Right ventricle myocardium inferior (tissue), 1 donor: ENCODE measurements around the gene FAM83F. TPM values are rescaled to one million over a fixed set of nuclear protein-coding genes. Genes with fewer than 3 reads are reported as not detected.
"Not testable (repeated sequence)": the region's sequence is repeated elsewhere in the genome, so short reads cannot be mapped to it uniquely, and the experiment has no call there.

Experiments
- ATAC-seq: fragments of 200-7000 bp; cut with Tn5 transposase; one replicate; pipeline ENCODE4 v1.9.1; 2020; ENCODE audit warnings: mild to moderate bottlenecking, moderate library complexity
- DNase-seq: peaks from one replicate; pipeline ENCODE4 v3.0.0; 2021; ENCODE audit errors: missing footprints
- intact Hi-C: fragments of 100-400 bp; cut with DNase I; formaldehyde crosslinking; loops from one replicate; pipeline ENCODE4 v1.11.0; 2022
- total RNA-seq: library from RNA; stranded (reverse); fragmentation: NEBNext Ultra II Directional; extraction: Animal tissue kit (Norgen Biotek cat#: 25700); gene quantifications from one replicate; pipeline ENCODE4 v1.2.1, GENCODE V29; 2021
- donor health status: DM: no; HTN: yes; CAD: no; lungs with severe emphysema.

Gene FAM83F
- total RNA-seq, 1 donor from 2014 or later, result 6.1 TPM

DNA sequence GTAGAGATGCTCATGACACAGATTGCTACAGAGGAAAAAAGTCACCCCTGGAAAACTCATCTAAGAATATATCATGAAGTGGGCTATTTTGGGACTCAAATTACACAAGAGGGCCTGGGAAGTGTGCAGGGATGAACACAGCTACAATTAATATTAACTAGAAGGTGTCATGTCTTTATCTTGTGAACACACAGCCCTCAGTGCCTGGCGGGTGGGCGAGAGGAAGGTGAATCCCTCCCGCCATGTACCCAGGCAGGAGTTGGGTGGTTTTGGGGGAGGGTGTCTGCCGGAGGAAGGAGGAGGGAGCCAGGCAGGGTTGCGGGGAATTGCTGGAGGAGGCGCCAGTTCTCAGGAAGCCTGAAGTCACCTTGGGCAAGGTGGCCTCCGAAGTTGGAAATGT lies 5.1 kb upstream of the FAM83F start:
- DNase-seq, result no peak
- intact Hi-C loops, result no loop called here
- peak; percentile 47 for ATAC-seq

DNA sequence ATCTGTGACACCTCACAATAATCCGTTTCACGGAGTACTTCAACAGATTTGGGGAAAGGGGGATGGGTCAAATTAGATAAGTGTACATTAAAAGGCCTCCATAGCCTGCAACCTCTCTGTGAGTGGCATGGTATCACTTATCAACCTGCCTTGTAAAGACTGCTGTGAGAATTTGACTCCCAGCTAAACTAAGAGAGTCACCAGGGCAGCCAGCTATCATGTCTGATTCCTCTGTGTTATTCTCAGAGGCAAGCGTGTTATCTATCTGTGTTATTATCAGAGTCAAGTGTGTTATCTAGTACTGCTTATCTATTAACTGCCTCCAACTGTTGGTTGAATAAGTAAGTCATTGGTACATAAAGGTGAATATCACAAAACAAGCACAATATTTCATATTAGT lies 4.1 kb upstream of the FAM83F start:
- ATAC-seq, result no peak
- intact Hi-C loops, result no loop called here
- DNase-seq, result no peak

DNA sequence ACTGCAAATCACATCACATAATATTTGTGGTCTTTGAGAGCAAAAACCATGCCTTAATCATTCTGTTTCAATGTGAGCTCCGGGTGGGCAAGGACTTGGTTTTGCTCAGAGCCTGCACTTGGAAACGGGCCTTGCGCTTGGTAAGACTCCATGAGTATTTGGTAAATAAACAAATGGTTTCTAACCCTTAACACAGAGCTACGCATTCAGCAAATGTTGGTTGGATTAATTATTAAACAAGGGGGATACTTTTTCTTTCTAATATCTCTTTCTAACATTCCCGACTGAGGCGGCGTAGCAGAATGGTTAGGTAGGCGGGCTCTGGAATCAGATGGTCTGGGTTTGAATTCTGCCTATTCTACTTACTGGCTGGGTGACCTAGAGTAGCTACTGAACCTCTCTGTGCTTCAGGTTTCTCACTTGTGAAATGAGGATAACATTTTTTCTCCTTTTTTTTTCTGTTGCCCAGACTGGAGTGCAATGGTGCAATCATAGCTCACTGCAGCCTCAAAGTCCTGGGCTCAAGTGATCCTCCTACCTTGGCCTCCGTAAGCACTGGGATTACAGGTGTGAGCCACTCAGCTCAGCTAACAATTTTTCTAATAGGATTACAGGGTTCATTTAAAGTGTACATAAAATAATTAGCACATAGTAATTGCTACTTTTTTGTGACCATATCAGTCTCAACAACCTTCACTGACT lies 3.4 kb upstream of the FAM83F start:
- intact Hi-C loops, result no loop called here
- ATAC-seq, result no peak

DNA sequence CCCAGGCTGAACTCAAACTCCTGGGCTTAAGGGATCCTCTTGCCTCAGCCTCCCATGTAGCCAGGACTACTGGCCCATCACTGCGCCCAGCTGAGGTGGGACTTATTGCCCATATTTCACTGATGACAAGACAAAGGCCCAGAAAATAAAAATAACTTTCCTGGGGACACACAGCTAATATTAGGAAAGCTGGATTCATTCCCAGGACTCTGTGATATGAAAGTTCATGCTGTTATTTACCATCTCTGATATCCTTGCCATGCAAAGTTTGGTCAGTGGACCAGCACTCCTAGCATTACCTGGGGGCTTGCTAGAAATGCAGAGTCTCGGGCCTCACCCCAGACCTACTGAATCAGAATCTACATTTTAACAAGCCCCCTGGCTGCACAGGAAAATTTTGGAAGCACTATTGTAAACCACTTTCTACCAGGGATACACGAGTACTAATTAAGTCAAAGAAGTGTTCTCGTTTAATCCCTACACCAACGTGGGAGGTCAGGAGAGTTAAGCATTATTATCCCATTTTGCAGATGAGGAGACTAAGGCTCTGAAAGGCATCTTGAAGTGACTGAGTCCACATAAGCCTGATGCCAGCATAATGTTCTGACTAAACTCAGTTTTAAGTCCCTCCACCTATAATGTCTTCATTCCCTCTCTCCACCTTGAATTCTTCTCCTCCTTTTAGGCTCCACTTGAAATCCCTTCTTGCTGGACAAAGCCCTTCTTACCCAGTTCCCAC lies 2.5 kb upstream of the FAM83F start:
- intact Hi-C loops, result no loop called here
- DNase-seq (no peak), ATAC-seq (peak; percentile 47)

More for the DNA sequence above, 3.4 kb upstream of the FAM83F start:
- DNase-seq, result no peak

DNA sequence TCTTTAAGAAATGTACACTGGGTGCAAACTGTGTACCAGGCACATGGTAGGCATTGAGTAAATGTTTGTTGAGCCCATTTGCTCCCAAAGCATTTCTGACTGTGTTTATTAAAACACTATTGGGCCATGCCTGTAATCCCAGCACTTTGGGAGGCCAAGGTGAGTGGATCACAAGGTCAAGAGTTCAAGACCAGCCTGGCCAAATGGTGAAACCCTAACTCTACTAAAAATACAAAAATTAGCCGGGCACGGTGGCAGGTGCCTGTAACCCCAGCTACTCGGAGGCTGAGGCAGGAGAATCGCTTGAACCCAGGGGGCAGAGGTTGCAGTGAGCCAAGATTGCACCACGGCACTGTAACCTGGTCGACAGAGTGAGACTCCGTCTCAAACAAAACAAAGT lies 1.9 kb upstream of the FAM83F start:
- DNase-seq, intact Hi-C loops, ATAC-seq: not testable (repeated sequence)

DNA sequence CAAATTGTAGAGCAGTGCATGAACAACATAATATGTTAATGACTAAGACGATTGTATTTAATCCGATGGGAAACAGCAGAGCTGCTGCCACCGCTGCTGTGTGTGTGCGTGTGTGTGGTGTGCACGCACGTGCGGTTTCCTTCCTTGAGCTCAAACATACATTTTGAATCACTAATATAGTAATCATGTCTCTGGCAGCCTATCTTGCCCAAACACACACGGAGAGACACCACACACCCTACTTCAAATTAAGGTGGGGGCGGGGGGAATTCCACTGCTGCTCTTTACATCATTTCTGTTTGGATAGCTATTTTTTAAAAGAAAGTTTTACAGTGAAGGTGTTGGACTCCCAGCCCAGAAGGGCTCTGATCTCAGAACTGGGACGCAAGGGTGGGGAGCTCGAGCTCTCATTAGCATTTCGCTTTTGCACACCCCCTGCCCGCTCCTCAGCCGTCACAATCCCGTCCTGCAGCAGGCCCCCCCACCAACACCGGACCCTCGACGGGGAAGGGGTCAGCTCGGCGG lies 651 bp upstream of the FAM83F start:
- no peak for ATAC-seq
- intact Hi-C loops, result no loop called here
- DNase-seq, result no peak

DNA sequence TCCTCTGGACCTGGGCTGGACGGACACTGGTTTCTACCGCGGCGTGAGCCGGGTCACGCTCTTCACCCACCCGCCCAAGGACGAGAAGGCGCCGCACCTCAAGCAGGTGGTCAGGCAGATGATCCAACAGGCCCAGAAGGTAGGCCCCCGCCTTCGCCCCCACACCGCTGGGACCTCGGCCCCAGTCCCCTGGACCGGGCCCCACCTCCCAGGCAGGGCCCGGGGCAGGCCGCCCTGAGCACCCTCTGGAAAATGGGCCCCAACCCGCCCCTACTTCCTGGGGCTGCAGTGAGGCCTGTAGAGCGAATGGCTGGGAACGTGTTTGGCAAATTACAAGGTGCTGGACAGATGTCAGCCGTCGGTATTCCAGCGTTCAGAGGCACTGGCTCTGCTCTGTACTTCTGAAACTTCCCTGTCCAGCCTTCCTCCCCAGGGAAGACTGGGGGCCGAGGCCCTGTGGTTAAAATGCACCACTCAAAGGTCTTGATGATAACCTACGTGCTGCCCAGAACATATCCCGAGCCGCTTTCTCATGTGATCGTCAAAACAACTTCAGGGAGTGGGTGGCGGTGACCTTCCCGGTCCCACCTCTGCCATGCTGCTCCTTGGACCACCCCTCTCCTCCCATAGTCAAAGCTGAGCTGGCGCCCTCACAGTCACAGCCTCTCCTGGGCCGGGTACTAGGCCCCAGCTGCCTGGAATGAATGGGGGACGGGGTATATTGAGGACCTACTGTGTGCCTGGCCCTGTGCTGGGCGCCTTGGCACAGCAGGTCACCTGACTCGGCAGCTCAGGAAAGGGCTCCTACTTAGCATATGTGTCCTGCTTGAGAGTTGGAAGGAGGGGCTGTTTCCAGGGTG lies 869 bp downstream of the FAM83F start:
- intact Hi-C loops, result no loop called here
- ATAC-seq, result no peak
- no peak for DNase-seq

DNA sequence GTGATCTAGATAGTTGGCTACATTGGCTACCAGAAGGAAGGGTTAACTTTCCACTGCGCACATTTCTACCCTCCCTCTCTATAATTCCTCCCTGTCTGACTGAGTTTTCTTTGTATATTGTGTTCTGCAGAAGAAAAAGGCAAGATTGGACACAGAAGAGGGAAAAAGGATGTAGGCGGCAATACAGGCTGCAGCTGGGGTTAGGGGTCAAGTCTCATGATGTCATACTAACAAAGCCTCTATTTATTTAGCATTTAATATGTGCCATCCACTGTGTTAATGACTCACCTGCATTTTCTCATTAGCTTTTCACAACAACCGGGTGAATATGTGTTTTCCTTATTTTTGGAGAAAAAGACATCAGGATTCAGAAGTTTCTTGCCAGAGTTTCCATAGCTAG lies 2.0 kb downstream of the FAM83F start:
- ATAC-seq, result no peak
- intact Hi-C loops, result no loop called here
- no peak for DNase-seq

DNA sequence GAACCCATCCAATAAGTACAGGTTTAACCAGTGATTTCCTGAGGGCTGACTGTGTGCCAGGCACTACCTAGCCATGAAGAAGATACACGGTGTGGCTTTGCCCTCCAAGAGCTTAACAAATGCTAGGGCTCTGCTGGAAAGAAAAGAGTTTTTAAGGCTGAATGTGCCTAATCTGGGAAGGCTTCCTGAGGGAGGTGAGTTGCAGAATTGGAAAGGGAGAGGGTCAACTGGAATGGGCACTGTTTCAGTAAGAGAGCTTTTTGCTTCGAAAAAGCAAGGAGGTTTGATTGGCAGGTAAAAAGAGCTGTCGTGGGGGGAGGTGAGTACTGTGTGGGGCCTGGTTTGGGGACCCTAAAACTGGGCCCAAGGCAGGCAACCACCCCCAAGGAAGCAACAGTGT lies 2.7 kb downstream of the FAM83F start:
- DNase-seq, result no peak
- ATAC-seq, result no peak
- intact Hi-C loops, result no loop called here

DNA sequence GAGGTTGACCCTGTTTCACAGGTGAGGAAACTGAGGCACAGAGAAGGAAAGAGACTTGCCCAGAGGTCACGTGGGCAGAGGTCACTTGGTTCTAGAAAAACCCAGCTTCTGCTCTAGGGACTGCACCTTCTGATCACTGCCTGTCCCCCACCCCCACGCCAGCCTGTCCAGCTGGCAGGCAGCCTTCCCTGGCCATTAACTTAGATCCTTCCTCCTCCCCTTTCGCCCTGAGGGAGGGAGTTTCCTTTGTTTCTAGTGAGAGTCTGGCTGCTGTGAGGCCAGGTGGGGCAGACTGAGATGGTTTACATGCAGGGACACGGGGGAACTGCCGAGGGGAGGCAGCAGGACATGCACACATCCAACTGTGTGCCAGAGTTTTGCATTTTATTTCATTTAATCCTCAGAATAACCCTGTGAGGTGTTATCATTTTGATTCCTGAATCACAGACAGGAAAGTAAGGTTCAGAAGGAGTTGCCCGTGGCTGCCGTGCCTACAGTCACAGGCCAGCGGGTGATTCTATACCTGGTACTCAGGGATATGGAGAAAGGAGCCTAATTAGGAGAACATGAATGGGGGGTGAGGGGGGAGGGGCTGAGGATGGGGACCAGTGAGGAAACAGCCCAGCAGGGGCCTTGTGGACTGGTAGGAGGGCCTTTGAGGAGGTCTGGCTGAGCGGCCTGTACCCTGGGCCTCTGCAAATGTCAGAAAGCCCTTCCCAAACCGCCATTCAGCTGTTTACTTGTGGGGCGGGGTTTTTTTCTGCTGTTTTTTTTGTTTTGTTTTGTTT lies 3.4 kb downstream of the FAM83F start:
- ATAC-seq, result peak; percentile 53
- intact Hi-C loops, result no loop called here
- no peak for DNase-seq

DNA sequence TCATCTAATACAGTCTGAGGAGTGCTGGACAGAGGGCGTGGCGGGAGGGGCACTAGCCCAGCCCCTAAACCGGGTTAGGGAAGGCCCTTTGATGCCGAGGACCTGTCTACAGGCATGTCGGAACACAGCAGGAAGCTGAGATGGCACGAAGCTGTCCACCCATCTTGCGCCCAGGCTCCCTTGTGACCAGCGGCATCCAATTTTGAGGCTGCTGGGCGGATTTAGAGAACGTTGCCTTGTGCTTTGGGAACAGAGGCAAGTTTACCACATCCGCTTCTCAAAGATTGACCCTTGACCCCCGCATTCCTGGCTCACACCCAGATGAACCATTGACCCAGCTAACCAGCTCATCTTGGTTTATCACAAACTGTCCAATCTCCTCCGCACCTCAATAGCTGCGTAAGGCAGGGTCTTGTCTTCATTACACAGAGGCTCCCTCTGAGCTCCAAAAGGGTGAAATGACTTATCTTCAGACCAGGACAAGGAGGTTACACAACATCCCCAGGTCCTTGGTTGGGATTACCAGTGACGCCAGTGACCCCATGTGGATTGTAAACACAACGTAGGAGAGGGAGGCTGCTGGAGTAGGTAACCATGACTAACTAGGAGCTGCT lies 4.5 kb downstream of the FAM83F start:
- intact Hi-C loops, result no loop called here
- ATAC-seq (no peak), DNase-seq (no peak)

DNA sequence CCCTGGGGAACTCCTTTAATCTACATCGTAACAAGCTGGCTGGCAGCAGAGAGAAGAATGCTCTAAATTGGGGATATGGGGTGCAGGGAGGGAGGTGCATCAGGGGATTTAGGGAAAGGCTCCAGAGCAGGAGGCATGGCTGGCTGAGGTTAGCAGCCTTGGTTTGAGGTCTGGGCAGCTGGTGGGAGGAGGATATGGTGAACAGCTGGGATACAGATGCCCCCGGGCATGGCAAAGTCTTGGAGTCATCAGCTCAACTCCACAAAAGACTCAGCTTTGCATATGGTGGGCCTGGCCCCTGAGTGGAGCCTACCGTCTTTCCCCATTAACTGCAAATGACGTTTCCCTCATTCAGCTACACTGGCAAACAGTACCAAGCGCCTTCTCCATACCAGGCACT lies 5.4 kb downstream of the FAM83F start:
- DNase-seq (no peak), ATAC-seq (no peak)
- intact Hi-C loops, result loop anchor here (5.0 kb wide), 1 partner anchor 33 kb away; no protein-coding TSS in a partner anchor

DNA sequence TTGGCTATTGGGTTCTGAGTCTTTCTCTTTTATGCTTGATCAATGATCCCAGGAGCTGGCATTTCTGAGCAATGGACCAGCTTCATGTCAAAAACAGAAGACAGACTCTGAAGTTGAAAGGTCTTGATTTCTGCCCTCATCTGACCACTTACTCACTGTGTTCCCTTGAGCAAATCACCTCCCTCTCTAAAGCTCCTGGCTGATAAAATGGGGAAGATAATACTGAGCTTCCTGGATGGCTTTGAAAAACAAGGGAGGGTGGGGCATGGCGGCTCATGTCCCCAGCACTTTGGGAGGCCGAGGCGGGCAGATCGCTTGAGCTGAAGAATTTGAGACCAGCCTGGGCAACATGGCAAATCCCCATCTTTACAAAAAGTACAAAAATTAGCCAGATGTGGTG lies 6.4 kb downstream of the FAM83F start:
- intact Hi-C loops, result loop anchor here (5.0 kb wide), 1 partner anchor 34 kb away; no protein-coding TSS in a partner anchor
- ATAC-seq, result no peak
- no peak for DNase-seq

DNA sequence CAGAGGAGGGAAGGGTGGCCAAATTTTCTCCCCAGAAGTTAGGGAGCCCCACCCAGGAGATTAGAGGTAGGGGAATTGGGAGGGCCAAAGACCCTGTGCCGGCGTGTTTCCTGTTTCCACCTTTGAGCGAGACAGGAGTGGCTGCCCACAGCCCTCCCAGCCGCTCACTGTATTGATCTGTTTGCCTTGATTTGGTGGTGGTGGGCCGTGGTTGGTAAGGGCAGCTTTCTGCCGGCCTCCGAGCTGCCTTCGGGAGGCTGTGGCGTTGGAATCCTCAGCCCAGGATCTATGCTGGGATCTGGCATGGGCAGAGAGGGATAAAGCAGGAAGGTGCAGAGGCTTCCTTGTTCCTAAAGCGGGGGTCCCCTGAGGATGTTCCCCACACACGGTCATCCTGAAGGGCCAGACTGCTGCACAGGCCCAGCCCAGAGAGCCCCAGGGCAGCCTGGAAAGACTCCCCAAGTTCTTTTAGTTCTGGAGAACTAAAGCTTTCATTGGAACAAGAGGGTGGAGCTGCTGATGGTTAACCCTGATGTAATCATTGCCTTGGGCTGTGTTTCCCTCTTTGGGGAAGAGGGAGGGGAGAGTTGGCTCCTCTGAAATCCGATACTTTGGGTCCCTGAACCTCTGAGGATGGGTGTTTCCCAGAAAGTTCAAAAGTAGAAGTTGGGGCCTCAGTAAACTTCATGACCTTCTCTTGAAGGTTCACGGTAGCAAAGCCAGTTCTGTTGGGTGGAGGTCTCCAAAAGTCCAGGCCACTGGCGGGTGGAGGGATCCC lies 7.2 kb downstream of the FAM83F start:
- DNase-seq, result peak; percentile 26
- ATAC-seq, result no peak
- intact Hi-C loops, result loop anchor here (5.0 kb wide), 1 partner anchor 35 kb away; no protein-coding TSS in a partner anchor

DNA sequence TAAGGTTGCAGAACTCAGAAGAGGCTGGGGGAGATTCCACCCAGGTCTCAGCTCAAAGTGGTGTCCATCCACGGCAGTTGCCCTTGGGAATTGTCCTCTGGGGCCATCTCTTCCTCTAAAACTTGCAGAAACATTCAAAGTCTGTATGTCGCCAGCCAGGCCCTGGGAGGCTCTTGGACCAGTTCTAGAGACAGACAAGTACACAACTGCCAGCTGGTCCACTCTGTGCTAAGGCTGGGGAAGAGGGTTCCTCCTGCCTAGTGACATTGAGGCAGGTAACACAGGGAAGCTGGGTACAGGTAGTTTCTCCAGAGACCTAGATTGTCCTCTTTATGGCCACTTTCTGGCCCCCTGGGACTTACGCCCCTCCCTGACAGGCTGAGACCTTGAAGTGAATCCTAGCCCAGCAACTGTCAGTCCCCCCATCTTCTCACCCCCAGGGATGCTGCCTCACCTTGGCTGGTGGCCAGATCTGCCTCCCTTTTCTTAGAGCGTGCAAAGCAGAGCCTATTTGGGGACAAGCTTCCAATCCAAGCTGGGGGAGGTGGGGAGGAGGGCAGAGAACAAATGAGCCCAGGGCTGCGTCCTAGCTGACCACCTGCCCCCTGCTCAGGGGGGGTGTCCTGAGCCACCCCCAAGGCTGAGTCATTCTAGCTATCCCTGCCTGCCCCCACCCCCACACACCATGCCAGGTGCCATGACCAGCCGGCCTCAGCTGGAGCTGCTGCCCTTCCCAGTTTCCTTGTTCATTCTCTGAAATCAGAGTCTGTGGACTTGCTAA lies 8.4 kb downstream of the FAM83F start:
- intact Hi-C loops, result loop anchor here (5.0 kb wide), 1 partner anchor 36 kb away; no protein-coding TSS in a partner anchor
- DNase-seq (peak; percentile 11), ATAC-seq (no peak)

DNA sequence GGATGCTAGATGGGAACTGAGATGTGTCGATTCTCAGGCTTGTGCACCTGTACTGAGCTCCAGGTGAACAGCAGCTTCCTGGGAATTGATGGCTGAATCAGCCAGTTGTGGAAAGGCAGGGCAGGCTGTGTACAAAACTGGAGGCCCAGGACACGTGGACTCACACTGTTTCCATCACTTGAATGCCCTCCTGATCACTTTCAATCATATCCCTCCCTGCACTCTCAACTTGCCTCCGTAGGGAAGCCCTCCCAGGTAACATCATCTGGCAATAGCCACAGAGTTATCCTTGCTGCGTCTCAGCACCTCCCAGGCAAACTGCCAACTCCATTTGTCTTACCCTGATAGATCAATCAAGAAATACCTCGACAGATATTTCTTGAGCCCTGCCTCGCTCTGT lies 10.1 kb downstream of the FAM83F start:
- intact Hi-C loops, result loop anchor here (5.0 kb wide), 2 partner anchors 38 to 73 kb away; no protein-coding TSS in a partner anchor
- ATAC-seq, result no peak
- DNase-seq, result peak; percentile 18
